Neural progenitor cell (in vitro differentiated cells): ENCODE measurements around the gene DOK1. TPM values are rescaled to one million over a fixed set of nuclear protein-coding genes. Genes with fewer than 3 reads are reported as not detected.

Source experiments
- DNase-seq: peaks from one replicate; pipeline ENCODE4 v3.0.0-alpha.2; 2016; ENCODE audit warnings: low spot score
- H2AFZ ChIP-seq: fragments of 200-600 bp; sonication (generic); replicated peaks from 2 replicates; pipeline ENCODE4 v1.6.1; 2016; ENCODE audit warnings: antibody characterized with exemption
- H3F3A ChIP-seq: fragments of 200-600 bp; sonication (generic); 2 replicates; pipeline ENCODE4 v1.6.1; 2016; ENCODE audit warnings: antibody characterized with exemption, low read depth
- H3K27ac ChIP-seq: fragments of 200-600 bp; sonication (generic); 2 replicates; pipeline ENCODE4 v1.5.1; 2016; ENCODE audit warnings: mild to moderate bottlenecking
- H3K27me3 ChIP-seq: fragments of 200-600 bp; sonication (generic); 2 replicates; pipeline ENCODE4 v1.6.1; 2016; ENCODE audit warnings: mild to moderate bottlenecking, moderate library complexity
- H3K36me3 ChIP-seq: fragments of 200-600 bp; sonication (generic); 2 replicates; pipeline ENCODE4 v1.5.1; 2016
- H3K4me1 ChIP-seq: fragments of 200-600 bp; sonication (generic); 2 replicates; pipeline ENCODE4 v1.6.1; 2016; ENCODE audit warnings: mixed run types
- H3K4me2 ChIP-seq: fragments of 200-600 bp; sonication (generic); 2 replicates; pipeline ENCODE4 v1.6.1; 2016
- H3K4me3 ChIP-seq: fragments of 200-600 bp; sonication (generic); 2 replicates; pipeline ENCODE4 v1.5.1; 2016
- H3K79me2 ChIP-seq: fragments of 200-600 bp; sonication (generic); 2 replicates; pipeline ENCODE4 v1.6.1; 2016; ENCODE audit warnings: low read depth
- H3K9ac ChIP-seq: fragments of 200-600 bp; sonication (generic); 2 replicates; pipeline ENCODE4 v1.6.1; 2016
- H3K9me3 ChIP-seq: fragments of 200-600 bp; sonication (generic); 2 replicates; pipeline ENCODE4 v1.5.1; 2016; ENCODE audit warnings: low read depth
- H4K20me1 ChIP-seq: fragments of 200-600 bp; sonication (generic); 2 replicates; pipeline ENCODE4 v1.6.1; 2016; ENCODE audit warnings: low read depth
- H3K27ac Mint-ChIP-seq: 3 replicates; pipeline ENCODE4 v1.8.0; 2021; ENCODE audit warnings: mixed read lengths
- H3K27me3 Mint-ChIP-seq: 2 replicates; pipeline ENCODE4 v1.8.0; 2022; ENCODE audit warnings: low read depth, mild to moderate bottlenecking, inconsistent platforms, moderate library complexity, mixed read lengths; ENCODE audit not compliant: insufficient read depth
- H3K36me3 Mint-ChIP-seq: 3 replicates; pipeline ENCODE4 v1.8.0; 2021; ENCODE audit warnings: mixed read lengths
- H3K4me1 Mint-ChIP-seq: 3 replicates; pipeline ENCODE4 v1.8.0; 2021; ENCODE audit warnings: mixed read lengths
- H3K4me3 Mint-ChIP-seq: 3 replicates; pipeline ENCODE4 v1.8.0; 2021; ENCODE audit warnings: mild to moderate bottlenecking, moderate library complexity, mixed read lengths
- H3K9me3 Mint-ChIP-seq: 3 replicates; pipeline ENCODE4 v1.8.0; 2020; ENCODE audit warnings: mixed read lengths
- CTCF ChIP-seq: fragments of 200-600 bp; sonication (generic); IDR thresholded peaks from 2 replicates; pipeline ENCODE4 v1.5.1; 2017; ENCODE audit warnings: antibody characterized with exemption, mild to moderate bottlenecking
- EZH2 ChIP-seq: fragments of 200-600 bp; sonication (generic); IDR thresholded peaks from 2 replicates; pipeline ENCODE4 v1.6.1; 2017; ENCODE audit warnings: antibody characterized with exemption, mild to moderate bottlenecking, moderate library complexity
- EZH2phosphoT487 ChIP-seq: fragments of 200-600 bp; sonication (generic); IDR thresholded peaks from 2 replicates; pipeline ENCODE4 v1.6.1; 2017; ENCODE audit warnings: antibody characterized with exemption
- total RNA-seq: library from RNA; depleted of rRNA; stranded (reverse); fragments of >200 nt; gene quantifications from 2 replicates; pipeline ENCODE4 v1.2.3, GENCODE V29; 2015; ENCODE audit warnings: low replicate concordance

The DOK1 gene
- 3.4 and 13.2 TPM in 2 replicates for total RNA-seq

- Histone ChIP-seq H3K9me3 (no peaks in the 10 kb centered on the region), H3K27me3 (peaks cover 44% of the 10 kb centered on the region), H4K20me1 (peaks cover 22% of the 10 kb centered on the region), H3K4me1 (peaks cover 14% of the 10 kb centered on the region), H3K36me3 (no peaks in the 10 kb centered on the region), H3F3A (peaks cover 35% of the 10 kb centered on the region), H3K4me3 (peak within 1 kb of the TSS; percentile 97), H3K79me2 (peaks cover 15% of the 10 kb centered on the region), H3K9ac (peak within 1 kb of the TSS; percentile 39), H2AFZ (peak within 1 kb of the TSS; percentile 92), H3K4me2 (peak within 1 kb of the TSS; percentile 88), H3K27ac (peak within 1 kb of the TSS; percentile 93)
- Mint-ChIP-seq H3K27ac (peak within 1 kb of the TSS; percentile 95), H3K4me1 (peaks cover 15% of the 10 kb centered on the region), H3K4me3 (peak within 1 kb of the TSS; percentile 95), H3K36me3 (peaks cover 16% of the 10 kb centered on the region), H3K27me3 (peaks cover 33% of the 10 kb centered on the region), H3K9me3 (no peaks in the 10 kb centered on the region)
- peak; percentile 96 for DNase-seq
- TF ChIP-seq EZH2, result no peak
Observed at GRCh38 chr2:74553892-74554819, at the start of gene DOK1, which contains the start of gene LOXL3. Gene DOK1 (plus strand): TSS chr2:74554720. CDS start chr2:74554755, 35 bp downstream. Gene LOXL3 (minus strand): TSS chr2:74553942. CDS start chr2:74552634, 1,308 bp downstream.

- peak overlapping the region; percentile 49 for H3K4me3 Mint-ChIP-seq
- Histone ChIP-seq H2AFZ (no peak overlapping the region), H3K9ac (no peak overlapping the region), H3K4me1 (peaks cover 22% of the 10 kb centered on the region), H3F3A (peaks cover 41% of the 10 kb centered on the region), H3K4me3 (no peak overlapping the region), H3K79me2 (peaks cover 13% of the 10 kb centered on the region), H3K4me2 (no peak overlapping the region), H4K20me1 (peaks cover 11% of the 10 kb centered on the region), H3K27ac (no peak overlapping the region), H3K27me3 (peaks cover 82% of the 10 kb centered on the region), H3K36me3 (no peaks in the 10 kb centered on the region), H3K9me3 (no peaks in the 10 kb centered on the region)
- TF ChIP-seq EZH2, result no peak
- no peak for TF ChIP-seq CTCF
- TF ChIP-seq EZH2phosphoT487, result no peak
- H3K9me3 Mint-ChIP-seq, result peaks cover 4% of the 10 kb centered on the region
- H3K4me1 Mint-ChIP-seq, result peaks cover 40% of the 10 kb centered on the region
- peaks cover 70% of the 10 kb centered on the region for H3K27me3 Mint-ChIP-seq
- DNase-seq, result no peak
- H3K27ac Mint-ChIP-seq, result no peak overlapping the region
- peaks cover 21% of the 10 kb centered on the region for H3K36me3 Mint-ChIP-seq
Observed at GRCh38 chr2:74505448-74506246, 48.9 kb upstream of the DOK1 start.

GRCh38 chr2:74507145-74507925 is 47.2 kb upstream of the DOK1 start, which contains the start of gene PCGF1:
Gene PCGF1 (minus strand): TSS chr2:74507695. CDS start chr2:74507668, 27 bp downstream.
- Histone ChIP-seq H3K4me1 (peaks cover 13% of the 10 kb centered on the region), H3K27me3 (peaks cover 82% of the 10 kb centered on the region), H3K27ac (peak within 1 kb of the TSS; percentile 23), H3K9ac (peak within 1 kb of the TSS; percentile 48), H4K20me1 (no peaks in the 10 kb centered on the region), H3K4me2 (peak within 1 kb of the TSS; percentile 89), H3K36me3 (no peaks in the 10 kb centered on the region), H3K4me3 (peak within 1 kb of the TSS; percentile 69), H3K79me2 (peaks cover 13% of the 10 kb centered on the region), H2AFZ (peak within 1 kb of the TSS; percentile 94), H3F3A (peaks cover 33% of the 10 kb centered on the region), H3K9me3 (no peaks in the 10 kb centered on the region)
- TF ChIP-seq EZH2phosphoT487 (no peak), CTCF (peak; percentile 51), EZH2 (no peak)
- Mint-ChIP-seq H3K4me1 (peaks cover 30% of the 10 kb centered on the region), H3K27me3 (peaks cover 70% of the 10 kb centered on the region), H3K27ac (peak within 1 kb of the TSS; percentile 100), H3K36me3 (peaks cover 21% of the 10 kb centered on the region), H3K9me3 (peaks cover 3% of the 10 kb centered on the region), H3K4me3 (peak within 1 kb of the TSS; percentile 99)
- peak; percentile 99 for DNase-seq
